ENCODE measurements around the gene ITPK1. TPM values are rescaled to one million over a fixed set of nuclear protein-coding genes. Genes with fewer than 3 reads are reported as not detected.

ITPK1 gene
- total and polyA plus RNA-seq, 2 donors (not counting 3 experiments of a cell fraction or from before 2014, with no cell fraction given) = 39.6 to 51.8 TPM

DNA sequence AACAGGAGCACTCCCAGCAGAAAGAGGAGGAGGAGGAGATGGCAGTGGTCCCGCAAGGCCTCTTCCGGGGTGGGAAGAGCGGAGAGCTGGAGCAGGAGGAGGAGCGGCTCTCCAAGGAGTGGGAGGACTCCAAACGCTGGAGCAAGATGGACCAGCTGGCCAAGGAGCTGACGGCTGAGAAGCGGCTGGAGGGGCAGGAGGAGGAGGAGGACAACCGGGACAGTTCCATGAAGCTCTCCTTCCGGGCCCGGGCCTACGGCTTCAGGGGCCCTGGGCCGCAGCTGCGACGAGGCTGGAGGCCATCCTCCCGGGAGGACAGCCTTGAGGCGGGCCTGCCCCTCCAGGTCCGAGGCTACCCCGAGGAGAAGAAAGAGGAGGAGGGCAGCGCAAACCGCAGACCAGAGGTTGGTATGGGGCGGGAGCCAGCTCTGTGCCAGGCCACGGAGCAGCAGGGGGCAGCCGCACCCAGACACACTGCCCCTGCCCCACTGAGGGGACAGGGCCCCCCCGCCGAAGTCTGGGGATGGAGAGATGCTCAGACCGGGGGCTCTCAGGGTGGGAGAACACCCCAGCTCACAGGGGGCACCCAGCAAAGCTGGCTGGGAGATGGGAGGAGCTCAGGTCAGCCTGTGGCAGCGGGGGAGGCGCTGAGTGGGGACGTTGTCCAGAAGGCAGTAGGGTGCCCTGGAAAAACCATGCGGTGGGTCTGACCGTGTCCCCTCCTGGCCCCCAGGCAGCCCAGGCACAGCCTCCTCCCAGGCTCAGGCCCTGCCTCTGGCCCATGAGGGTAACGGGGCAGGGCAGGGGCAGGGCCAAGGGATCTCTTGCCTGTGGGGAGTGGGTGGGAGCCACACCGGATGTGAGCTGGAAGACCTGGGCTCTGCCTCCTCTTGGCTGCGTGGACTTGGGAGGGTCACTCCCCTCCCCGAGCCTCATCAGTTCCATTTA, 183.0 kb downstream of the ITPK1 start:
- Histone ChIP-seq H3K4me2 (ENCODE audit: insufficient read depth, low read length) (no peak overlapping the region), H3K27ac (ENCODE audit: insufficient read depth, low read depth, low read length) (no peak overlapping the region), H3K36me3 (ENCODE audit: control insufficient read depth in 2 of 2, extremely low read depth in 1 of 2, insufficient read depth in 2 of 2, low read length in 2 of 2) (no peaks in the 10 kb centered on the region), H3K9me1 (replicated peaks; ENCODE audit: control insufficient read depth, extremely low read depth, insufficient read depth, low read length) (no peaks in the 10 kb centered on the region), H3K4me1 (ENCODE audit: control insufficient read depth, extremely low read depth, insufficient read depth, low read length) (no peaks in the 10 kb centered on the region), H4K20me1 (replicated peaks; ENCODE audit: control insufficient read depth, extremely low read depth, insufficient read depth, low read length) (no peaks in the 10 kb centered on the region), H3K4me3 (replicated peaks in 1 of 3; ENCODE audit: insufficient read depth in 1 of 3, low read depth in 1 of 3, low read length in 3 of 3) (no peak overlapping the region), H3K9me3 (replicated peaks; ENCODE audit: control insufficient read depth, insufficient read depth, low read length) (no peaks in the 10 kb centered on the region), H2AFZ (ENCODE audit: low read depth, low read length) (no peak overlapping the region), H3K79me2 (ENCODE audit: control insufficient read depth, insufficient read depth, low read length) (no peaks in the 10 kb centered on the region), H3K27me3 (ENCODE audit: control insufficient read depth in 2 of 2, insufficient read depth in 2 of 2, low read length in 2 of 2) (no peaks in the 10 kb centered on the region), H3K9ac (replicated peaks; ENCODE audit: extremely low read depth, insufficient read depth, low read length) (no peak overlapping the region)
- DNase-seq (ENCODE audit: low read depth, low spot score) (no peak), FAIRE-seq (no peak)
- intact Hi-C loops (cut with micrococcal nuclease) (no loop called here), dilution Hi-C loops (cut with MboI; ENCODE audit: extremely low pct_ligation_motif_present, low sequenced_read_pairs) (no loop called here)
- TF ChIP-seq GATA2 (IDR thresholded peaks at IDR 0.05; ENCODE audit: insufficient read depth, insufficient read length, low read depth, low read length) = no peak
- TF ChIP-seq, protein P1, sequence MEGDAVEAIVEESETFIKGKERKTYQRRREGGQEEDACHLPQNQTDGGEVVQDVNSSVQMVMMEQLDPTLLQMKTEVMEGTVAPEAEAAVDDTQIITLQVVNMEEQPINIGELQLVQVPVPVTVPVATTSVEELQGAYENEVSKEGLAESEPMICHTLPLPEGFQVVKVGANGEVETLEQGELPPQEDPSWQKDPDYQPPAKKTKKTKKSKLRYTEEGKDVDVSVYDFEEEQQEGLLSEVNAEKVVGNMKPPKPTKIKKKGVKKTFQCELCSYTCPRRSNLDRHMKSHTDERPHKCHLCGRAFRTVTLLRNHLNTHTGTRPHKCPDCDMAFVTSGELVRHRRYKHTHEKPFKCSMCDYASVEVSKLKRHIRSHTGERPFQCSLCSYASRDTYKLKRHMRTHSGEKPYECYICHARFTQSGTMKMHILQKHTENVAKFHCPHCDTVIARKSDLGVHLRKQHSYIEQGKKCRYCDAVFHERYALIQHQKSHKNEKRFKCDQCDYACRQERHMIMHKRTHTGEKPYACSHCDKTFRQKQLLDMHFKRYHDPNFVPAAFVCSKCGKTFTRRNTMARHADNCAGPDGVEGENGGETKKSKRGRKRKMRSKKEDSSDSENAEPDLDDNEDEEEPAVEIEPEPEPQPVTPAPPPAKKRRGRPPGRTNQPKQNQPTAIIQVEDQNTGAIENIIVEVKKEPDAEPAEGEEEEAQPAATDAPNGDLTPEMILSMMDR (IDR thresholded peaks at IDR 0.05; ENCODE audit: extremely low read depth in 1 of 2, insufficient read depth in 1 of 2, low read depth in 1 of 2, low read length in 2 of 2) = no peak
- TF ChIP-seq MYC (IDR thresholded peaks at IDR 0.05; ENCODE audit: low read depth, low read length) = no peak
- BruUV-seq (replicated peaks) = no TSS peak
- ChIA-PET POLR2A (no interaction called here), CTCF (interaction anchor here (1.8 kb wide), 1 partner anchor 199 kb away, joined by 5 read pairs; no protein-coding TSS in a partner anchor)
